B cell (primary cell): ENCODE data around the gene MDGA2. TPM values are rescaled to one million over a fixed set of nuclear protein-coding genes. Genes with fewer than 3 reads are reported as not detected.

Experiments used
- ATAC-seq: fragments of 200-7000 bp; cut with Tn5 transposase; one replicate; pipeline ENCODE4 v1.10.0; 2021; ENCODE audit warnings: low read depth, mild to moderate bottlenecking, moderate number of reproducible peaks, moderate library complexity
- CTCF ChIA-PET: fragments of 350-600 bp; sonication (Branson Sonifier 250); formaldehyde crosslinking; loops from one replicate; lab custom pipeline; 2021; ENCODE audit warnings: antibody characterized with exemption, inconsistent platforms; lab: Charles Lee
- POLR2A ChIA-PET: fragments of 350-600 bp; sonication (Branson Sonifier 250); formaldehyde crosslinking; loops from one replicate; lab custom pipeline; 2021; ENCODE audit warnings: antibody characterized with exemption; lab: Charles Lee
- DNase-seq: peaks from one replicate; pipeline ENCODE4 v3.0.0; 2013
- H2AFZ ChIP-seq: 2 replicates; pipeline ENCODE4 v1.6.1; 2012; ENCODE audit warnings: mild to moderate bottlenecking, low read depth, low read length; ENCODE audit not compliant: insufficient read depth, poor library complexity, severe bottlenecking
- H3K27ac ChIP-seq, 2 donors: 1 replicate in 1 of 2; 2 replicates in 1 of 2; pipeline ENCODE4 v1.5.1; 2012 to 2013; ENCODE audit warnings: low read length in 2 of 2, mild to moderate bottlenecking in 2 of 2, moderate library complexity in 1 of 2
- H3K27me3 ChIP-seq, 4 experiments: fragments of 200-600 bp in 1 of 4; sonication (generic) in 1 of 4; replicated peaks in 1 of 4; 1 replicate in 2 of 4; 2 replicates in 2 of 4; pipeline versions ENCODE4 v1.6.1 to v1.7.0; 2013 to 2016; ENCODE audit warnings: low read length in 3 of 4, mild to moderate bottlenecking in 2 of 4, mixed read lengths in 1 of 4, moderate library complexity in 1 of 4; ENCODE audit not compliant: insufficient read depth in 4 of 4, control insufficient read depth in 3 of 4; ENCODE audit errors: control extremely low read depth in 1 of 4
- H3K36me3 ChIP-seq, 2 experiments: replicated peaks in 1 of 2; 1 replicate in 1 of 2; 2 replicates in 1 of 2; pipeline versions ENCODE4 v1.6.1 to v1.7.1; 2013; ENCODE audit warnings: low read length in 1 of 2; ENCODE audit not compliant: insufficient read depth in 2 of 2, control insufficient read depth in 1 of 2; ENCODE audit errors: control extremely low read depth in 1 of 2, extremely low read depth in 1 of 2
- H3K4me1 ChIP-seq, 2 donors: fragments of 200-600 bp in 1 of 2; sonication (generic) in 1 of 2; 1 replicate in 1 of 2; 2 replicates in 1 of 2; pipeline versions ENCODE4 v1.5.1 to v1.6.1; 2013 to 2017; ENCODE audit warnings: low read length in 2 of 2; ENCODE audit not compliant: control insufficient read depth in 2 of 2, insufficient read depth in 2 of 2
- H3K4me2 ChIP-seq: replicated peaks from 2 replicates; pipeline ENCODE3; 2012; ENCODE audit warnings: mild to moderate bottlenecking, low read depth, low read length; ENCODE audit not compliant: poor library complexity, severe bottlenecking
- H3K4me3 ChIP-seq, 5 experiments: fragments of 200-600 bp in 1 of 5; sonication (generic) in 1 of 5; 1 replicate in 3 of 5; 2 replicates in 2 of 5; pipeline versions ENCODE4 v1.5.1 to v1.7.0; 2011 to 2016; ENCODE audit warnings: low read length in 4 of 5, mild to moderate bottlenecking in 4 of 5, low read depth in 2 of 5, control low read depth in 1 of 5, moderate library complexity in 1 of 5; ENCODE audit not compliant: insufficient read depth in 1 of 5; ENCODE audit errors: control extremely low read depth in 1 of 5, extremely low read depth in 1 of 5
- H3K79me2 ChIP-seq: fragments of 200-600 bp; sonication (generic); one replicate; pipeline ENCODE4 v1.6.0; 2016; ENCODE audit warnings: low read length; ENCODE audit not compliant: control insufficient read depth, insufficient read depth
- H3K9ac ChIP-seq: fragments of 200-600 bp; sonication (generic); 2 replicates; pipeline ENCODE4 v1.6.1; 2017; ENCODE audit warnings: mild to moderate bottlenecking, low read length, moderate library complexity
- H3K9me3 ChIP-seq, 3 donors: one replicate each; pipeline versions ENCODE4 v1.6.1 to v1.7.1; 2013; ENCODE audit warnings: low read length in 2 of 3; ENCODE audit not compliant: control insufficient read depth in 2 of 3, insufficient read depth in 1 of 3; ENCODE audit errors: control extremely low read depth in 1 of 3
- H4K20me1 ChIP-seq: 2 replicates; pipeline ENCODE4 v1.6.0; 2012; ENCODE audit warnings: mild to moderate bottlenecking, low read length; ENCODE audit not compliant: insufficient read depth, control insufficient read depth, poor library complexity, severe bottlenecking
- H3K27ac Mint-ChIP-seq: one replicate; pipeline ENCODE4 v1.8.0; 2021; ENCODE audit warnings: mixed read lengths
- H3K27me3 Mint-ChIP-seq: one replicate; pipeline ENCODE4 v1.8.0; 2021; ENCODE audit warnings: mixed read lengths
- H3K4me1 Mint-ChIP-seq: one replicate; pipeline ENCODE4 v1.8.0; 2021; ENCODE audit warnings: mixed read lengths
- H3K4me3 Mint-ChIP-seq: one replicate; pipeline ENCODE4 v1.8.0; 2021; ENCODE audit warnings: mixed read lengths
- H3K9me3 Mint-ChIP-seq: one replicate; pipeline ENCODE4 v1.8.0; 2022; ENCODE audit warnings: mixed read lengths; ENCODE audit not compliant: insufficient read depth
- EZH2 ChIP-seq: IDR thresholded peaks from 2 replicates; pipeline ENCODE4 v1.6.1; 2012; ENCODE audit warnings: borderline replicate concordance, low read depth, mild to moderate bottlenecking, moderate library complexity, low read length; ENCODE audit not compliant: insufficient read depth, poor library complexity, severe bottlenecking
- WGBS: methylation state at CpG from one replicate; pipeline ENCODE4 v1.1.5; 2013; ENCODE audit warnings: missing lambda C conversion rate; ENCODE audit not compliant: insufficient coverage; 5-methylcytosine and 5-hydroxymethylcytosine counted together
- intact Hi-C: fragments of 100-400 bp; cut with micrococcal nuclease; formaldehyde crosslinking; loops from one replicate; pipeline ENCODE4 v1.10.0; 2022
- polyA plus RNA-seq: library from polyadenylated mRNA; depleted of rRNA; stranded (reverse); fragments of >200 nt; gene quantifications from 2 replicates; pipeline ENCODE4 v1.2.3, GENCODE V29; 2012
- total RNA-seq, 2 donors: library from RNA; stranded (reverse); fragments of 120-200 nt in 1 of 2; gene quantifications; 1 replicate in 1 of 2; 2 replicates in 1 of 2; pipeline versions ENCODE4 v1.2.3 to v1.2.4, GENCODE V29; 2013 to 2022
- TF ChIP-seq, protein P1 (sequence below): fragments of 200-600 bp; IDR thresholded peaks from one replicate; pipeline ENCODE4 v1.8.0; 2022; ENCODE audit warnings: antibody characterized with exemption, mild to moderate bottlenecking

The MDGA2 gene
- total and polyA plus RNA-seq, 2 donors (not counting 1 experiment from before 2014, with no cell fraction given) = not detected

DNA sequence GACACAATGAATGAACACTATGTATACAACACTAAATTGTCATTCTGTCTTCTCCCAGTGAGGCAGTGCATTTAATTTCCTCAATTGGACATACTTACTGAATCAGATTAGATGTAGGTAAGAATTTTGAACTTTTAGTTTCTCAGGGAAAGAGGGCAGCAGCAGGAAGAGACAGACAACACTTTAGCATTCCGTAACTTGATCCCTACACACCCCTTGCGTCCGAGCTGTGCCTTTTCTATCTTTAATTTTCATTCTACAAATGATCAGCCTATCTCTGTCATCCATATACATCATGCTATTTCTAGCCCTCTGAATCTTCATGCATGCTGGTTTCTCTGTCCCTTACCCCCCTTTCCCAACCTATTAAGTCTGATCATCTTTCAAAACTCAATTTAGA lies 665.8 kb downstream of the MDGA2 start:
- no peak overlapping the region for H2AFZ ChIP-seq
- H3K27ac Mint-ChIP-seq = no peak overlapping the region
- ChIA-PET CTCF (no interaction called here), POLR2A (no interaction called here)
- TF ChIP-seq, protein P1, sequence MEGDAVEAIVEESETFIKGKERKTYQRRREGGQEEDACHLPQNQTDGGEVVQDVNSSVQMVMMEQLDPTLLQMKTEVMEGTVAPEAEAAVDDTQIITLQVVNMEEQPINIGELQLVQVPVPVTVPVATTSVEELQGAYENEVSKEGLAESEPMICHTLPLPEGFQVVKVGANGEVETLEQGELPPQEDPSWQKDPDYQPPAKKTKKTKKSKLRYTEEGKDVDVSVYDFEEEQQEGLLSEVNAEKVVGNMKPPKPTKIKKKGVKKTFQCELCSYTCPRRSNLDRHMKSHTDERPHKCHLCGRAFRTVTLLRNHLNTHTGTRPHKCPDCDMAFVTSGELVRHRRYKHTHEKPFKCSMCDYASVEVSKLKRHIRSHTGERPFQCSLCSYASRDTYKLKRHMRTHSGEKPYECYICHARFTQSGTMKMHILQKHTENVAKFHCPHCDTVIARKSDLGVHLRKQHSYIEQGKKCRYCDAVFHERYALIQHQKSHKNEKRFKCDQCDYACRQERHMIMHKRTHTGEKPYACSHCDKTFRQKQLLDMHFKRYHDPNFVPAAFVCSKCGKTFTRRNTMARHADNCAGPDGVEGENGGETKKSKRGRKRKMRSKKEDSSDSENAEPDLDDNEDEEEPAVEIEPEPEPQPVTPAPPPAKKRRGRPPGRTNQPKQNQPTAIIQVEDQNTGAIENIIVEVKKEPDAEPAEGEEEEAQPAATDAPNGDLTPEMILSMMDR = no peak
- no peak for TF ChIP-seq EZH2
- H3K9me3 ChIP-seq = no peaks in the 10 kb centered on the region
- no peak overlapping the region for H3K4me3 Mint-ChIP-seq
- no peaks in the 10 kb centered on the region for H3K27me3 ChIP-seq
- H3K9ac ChIP-seq = no peak overlapping the region
- no peak overlapping the region for H3K4me2 ChIP-seq
- no peak for DNase-seq
- intact Hi-C loops = no loop called here
- no peak overlapping the region for H3K27ac ChIP-seq
- no peaks in the 10 kb centered on the region for H3K27me3 Mint-ChIP-seq
- H3K4me1 Mint-ChIP-seq = no peaks in the 10 kb centered on the region
- no peaks in the 10 kb centered on the region for H3K79me2 ChIP-seq
- 96% methylated on average over 3 of the region's 3 CpGs for WGBS
- no peaks in the 10 kb centered on the region for H3K4me1 ChIP-seq
- no peak overlapping the region for H3K4me3 ChIP-seq
- H3K36me3 ChIP-seq = no peaks in the 10 kb centered on the region
- no peaks in the 10 kb centered on the region for H3K9me3 Mint-ChIP-seq
- no peak for ATAC-seq
- no peaks in the 10 kb centered on the region for H4K20me1 ChIP-seq

DNA sequence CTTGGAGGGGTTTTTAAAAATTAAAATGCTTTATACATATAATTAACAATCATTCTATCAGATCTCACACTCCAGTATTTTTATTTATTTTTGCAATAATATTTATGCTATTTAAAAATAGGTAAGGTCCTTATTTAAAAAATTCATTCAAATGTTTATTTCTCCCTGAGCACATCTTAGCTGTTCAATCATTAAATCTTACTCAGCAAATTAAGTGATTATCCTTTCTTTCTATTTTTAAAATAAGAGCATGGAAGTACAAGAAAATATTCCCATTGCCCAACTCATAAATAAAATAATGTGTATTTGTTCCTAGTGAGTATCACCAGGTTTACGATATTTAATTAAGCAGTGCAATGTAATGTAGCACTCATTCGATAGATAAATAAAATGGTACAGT lies 666.7 kb downstream of the MDGA2 start:
- Mint-ChIP-seq H3K4me1 (no peaks in the 10 kb centered on the region), H3K9me3 (no peaks in the 10 kb centered on the region), H3K27ac (no peak overlapping the region), H3K27me3 (no peaks in the 10 kb centered on the region), H3K4me3 (no peak overlapping the region)
- intact Hi-C loops = no loop called here
- H3K9me3 ChIP-seq = no peaks in the 10 kb centered on the region
- TF ChIP-seq, protein P1 = no peak
- no peak for TF ChIP-seq EZH2
- no CpG with 5 or more reads among the region's 2 CpGs for WGBS
- no peaks in the 10 kb centered on the region for H3K36me3 ChIP-seq
- H4K20me1 ChIP-seq = no peaks in the 10 kb centered on the region
- H3K27me3 ChIP-seq = no peaks in the 10 kb centered on the region
- ATAC-seq (no peak), DNase-seq (no peak)
- H3K4me3 ChIP-seq = no peak overlapping the region
- no peak overlapping the region for H3K27ac ChIP-seq
- POLR2A ChIA-PET = no interaction called here
- no peak overlapping the region for H3K9ac ChIP-seq
- CTCF ChIA-PET = no interaction called here
- H3K79me2 ChIP-seq = no peaks in the 10 kb centered on the region
- H3K4me2 ChIP-seq = no peak overlapping the region
- no peak overlapping the region for H2AFZ ChIP-seq
- H3K4me1 ChIP-seq = no peaks in the 10 kb centered on the region
